WERI-Rb-1 (cell line): ENCODE measurements around the gene CD48.

Source experiments
- DNase-seq: peaks from one replicate; pipeline ENCODE4 v3.0.0-alpha.2; 2020
- H3K27ac ChIP-seq: fragments of 250-450 bp; sonication (Bioruptor Pico); 2 replicates; pipeline ENCODE4 v1.5.1; 2020; ENCODE audit warnings: mild to moderate bottlenecking, moderate library complexity
- H3K27me3 ChIP-seq: fragments of 250-450 bp; sonication (Bioruptor Pico); 2 replicates; pipeline ENCODE4 v1.5.1; 2021; ENCODE audit warnings: mild to moderate bottlenecking, low read depth, moderate library complexity; ENCODE audit not compliant: insufficient read depth, severe bottlenecking
- H3K36me3 ChIP-seq: fragments of 250-450 bp; sonication (Bioruptor Pico); 2 replicates; pipeline ENCODE4 v1.5.1; 2020; ENCODE audit warnings: mild to moderate bottlenecking, moderate library complexity
- H3K4me3 ChIP-seq: 2 replicates; pipeline ENCODE4 v1.5.1; 2011; ENCODE audit warnings: low read depth, mild to moderate bottlenecking, control low read depth, low read length
- H3K9me3 ChIP-seq: fragments of 250-450 bp; sonication (Bioruptor Pico); 2 replicates; pipeline ENCODE4 v1.5.1; 2021; ENCODE audit warnings: mild to moderate bottlenecking, moderate library complexity; ENCODE audit not compliant: severe bottlenecking
- TF ChIP-seq, protein P1 (sequence below): IDR thresholded peaks from 2 replicates; pipeline ENCODE4 v1.5.1; 2011; ENCODE audit warnings: low read depth, mild to moderate bottlenecking, control low read depth, inconsistent platforms, low read length

CD48 gene

DNA sequence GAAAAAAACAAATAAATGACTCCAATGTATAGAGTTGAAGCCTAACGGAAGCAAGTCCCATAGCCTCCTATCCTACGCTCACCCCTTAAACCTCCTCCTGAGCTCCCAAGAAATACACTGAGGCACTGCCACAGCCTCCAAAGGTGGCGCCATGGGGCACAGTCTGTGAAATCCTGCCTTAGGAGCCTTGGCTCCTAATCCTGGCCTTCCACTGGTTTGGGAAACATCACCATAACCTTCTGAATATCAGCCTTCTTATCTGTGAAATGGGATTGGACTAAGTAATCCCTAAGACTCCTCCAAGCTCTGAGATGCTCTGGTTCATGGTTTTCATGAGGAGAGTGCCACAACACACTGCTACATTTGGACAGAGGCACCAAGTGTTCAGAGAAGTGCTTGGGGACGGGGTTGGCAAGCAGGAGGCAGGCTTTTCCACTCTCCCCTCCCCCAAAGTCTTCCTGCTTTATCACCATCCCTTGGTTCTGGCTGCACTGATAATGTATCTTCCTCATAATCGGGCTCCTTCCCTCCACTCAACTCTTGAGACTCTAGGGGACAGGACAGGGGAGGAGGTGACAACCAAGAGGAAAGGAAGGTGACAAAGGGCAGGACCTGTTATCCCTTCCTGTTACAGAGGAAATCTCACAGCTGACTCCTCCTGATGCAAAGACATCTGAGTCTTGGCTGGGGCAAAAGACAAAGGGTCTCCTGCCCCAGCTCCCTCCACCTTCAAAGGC, 30.2 kb upstream of the CD48 start:
- H3K27me3 ChIP-seq: peaks cover 99% of the 10 kb centered on the region
- TF ChIP-seq, protein P1, sequence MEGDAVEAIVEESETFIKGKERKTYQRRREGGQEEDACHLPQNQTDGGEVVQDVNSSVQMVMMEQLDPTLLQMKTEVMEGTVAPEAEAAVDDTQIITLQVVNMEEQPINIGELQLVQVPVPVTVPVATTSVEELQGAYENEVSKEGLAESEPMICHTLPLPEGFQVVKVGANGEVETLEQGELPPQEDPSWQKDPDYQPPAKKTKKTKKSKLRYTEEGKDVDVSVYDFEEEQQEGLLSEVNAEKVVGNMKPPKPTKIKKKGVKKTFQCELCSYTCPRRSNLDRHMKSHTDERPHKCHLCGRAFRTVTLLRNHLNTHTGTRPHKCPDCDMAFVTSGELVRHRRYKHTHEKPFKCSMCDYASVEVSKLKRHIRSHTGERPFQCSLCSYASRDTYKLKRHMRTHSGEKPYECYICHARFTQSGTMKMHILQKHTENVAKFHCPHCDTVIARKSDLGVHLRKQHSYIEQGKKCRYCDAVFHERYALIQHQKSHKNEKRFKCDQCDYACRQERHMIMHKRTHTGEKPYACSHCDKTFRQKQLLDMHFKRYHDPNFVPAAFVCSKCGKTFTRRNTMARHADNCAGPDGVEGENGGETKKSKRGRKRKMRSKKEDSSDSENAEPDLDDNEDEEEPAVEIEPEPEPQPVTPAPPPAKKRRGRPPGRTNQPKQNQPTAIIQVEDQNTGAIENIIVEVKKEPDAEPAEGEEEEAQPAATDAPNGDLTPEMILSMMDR: 0 out of 2 replicates have a peak, but pooled peaks have one; percentile 8
- H3K9me3 ChIP-seq: no peaks in the 10 kb centered on the region
- DNase-seq: no peak
- no peak overlapping the region for H3K27ac ChIP-seq
- no peaks in the 10 kb centered on the region for H3K36me3 ChIP-seq
- no peak overlapping the region for H3K4me3 ChIP-seq

DNA sequence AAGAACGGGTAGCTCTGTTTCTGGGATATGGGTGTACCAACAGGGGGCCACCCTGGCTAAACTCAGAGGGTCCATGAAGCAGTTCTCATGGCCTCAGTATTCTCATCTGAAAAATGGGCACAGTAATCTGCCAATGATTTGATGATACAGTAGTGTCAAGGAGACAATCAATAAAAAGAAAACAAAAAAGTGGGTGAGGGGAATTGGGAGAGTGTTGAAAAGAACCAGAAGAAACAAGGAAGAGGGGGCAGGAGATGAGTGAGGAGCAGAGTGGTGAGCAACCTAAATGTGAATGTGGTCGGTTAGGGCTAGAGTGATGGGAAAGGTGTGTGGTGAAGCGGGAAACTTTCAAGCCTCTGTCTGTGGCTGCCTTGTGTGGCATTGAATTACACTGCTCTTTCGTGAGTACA, 29.5 kb upstream of the CD48 start:
- Histone ChIP-seq H3K4me3 (no peak overlapping the region), H3K9me3 (peaks cover 2% of the 10 kb centered on the region), H3K36me3 (no peaks in the 10 kb centered on the region), H3K27me3 (peaks cover 99% of the 10 kb centered on the region), H3K27ac (no peak overlapping the region)
- TF ChIP-seq, protein P1: no peak
- no peak for DNase-seq

- TF ChIP-seq, protein P1: no peak
- no peak for DNase-seq
- H3K27ac ChIP-seq: no peak overlapping the region
- peaks cover 95% of the 10 kb centered on the region for H3K27me3 ChIP-seq
- peaks cover 2% of the 10 kb centered on the region for H3K9me3 ChIP-seq
- no peaks in the 10 kb centered on the region for H3K36me3 ChIP-seq
- H3K4me3 ChIP-seq: no peak overlapping the region
Observed at GRCh38 chr1:160740133-160740688, 28.6 kb upstream of the CD48 start.

DNA sequence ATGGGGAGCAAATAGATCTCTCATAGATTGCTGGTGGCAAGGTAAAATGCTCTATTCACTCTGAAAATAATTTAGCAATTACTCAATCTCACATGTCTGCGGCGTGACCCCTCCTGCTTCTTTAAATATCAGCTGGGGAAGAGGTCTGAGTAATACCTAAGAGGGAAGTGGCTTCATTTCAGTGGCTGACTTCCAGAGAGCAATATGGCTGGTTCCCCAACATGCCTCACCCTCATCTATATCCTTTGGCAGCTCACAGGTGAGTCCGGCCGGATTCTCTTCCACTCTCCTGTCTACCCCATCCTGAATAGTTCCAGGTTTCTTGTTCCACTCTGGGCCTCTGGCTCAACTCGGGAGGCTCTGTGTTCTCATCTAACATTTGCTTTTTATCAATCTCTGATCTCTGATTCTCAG, 27.5 kb upstream of the CD48 start, which contains the start of gene SLAMF7:
TSS of gene SLAMF7 (plus strand) at position 150 of the 414 bp plus-strand sequence. CDS start at position 205, 55 bp downstream.
- no peaks in the 10 kb centered on the region for H3K36me3 ChIP-seq
- no peak within 1 kb of the TSS for H3K27ac ChIP-seq
- H3K9me3 ChIP-seq: peaks cover 2% of the 10 kb centered on the region
- TF ChIP-seq, protein P1: no peak
- H3K4me3 ChIP-seq: no peak within 1 kb of the TSS
- DNase-seq: no peak
- peaks cover 94% of the 10 kb centered on the region for H3K27me3 ChIP-seq

- Histone ChIP-seq H3K36me3 (no peaks in the 10 kb centered on the region), H3K9me3 (peaks cover 2% of the 10 kb centered on the region), H3K27ac (no peak overlapping the region), H3K4me3 (no peak overlapping the region), H3K27me3 (peaks cover 90% of the 10 kb centered on the region)
- DNase-seq: no peak
- TF ChIP-seq, protein P1: no peak
Observed at GRCh38 chr1:160738271-160738670, 26.6 kb upstream of the CD48 start.

DNA sequence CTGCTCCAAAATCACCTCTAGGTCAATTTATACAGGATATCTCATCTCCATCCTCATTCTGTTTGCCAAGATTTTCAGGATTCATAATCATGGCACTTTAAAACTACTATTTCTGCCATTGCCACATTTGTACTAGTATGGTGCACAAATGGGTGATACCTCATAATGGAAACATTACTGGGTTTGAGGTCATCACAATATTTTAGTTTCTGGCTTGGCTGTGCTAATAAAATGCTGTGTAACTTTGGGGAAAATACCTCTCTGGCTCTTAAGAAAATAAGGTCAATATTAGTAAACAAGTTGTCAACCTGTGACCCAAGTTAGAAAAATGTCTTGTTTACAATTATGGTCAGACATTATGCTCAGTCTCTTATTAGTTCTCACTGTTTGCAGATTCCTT, 22.7 kb upstream of the CD48 start:
- Histone ChIP-seq H3K9me3 (peaks cover 5% of the 10 kb centered on the region), H3K4me3 (no peak overlapping the region), H3K36me3 (no peaks in the 10 kb centered on the region), H3K27ac (no peak overlapping the region), H3K27me3 (peaks cover 69% of the 10 kb centered on the region)
- no peak for DNase-seq
- TF ChIP-seq, protein P1: no peak
